HepG2 (cell line): Measurements from ENCODE around the gene FKBP9. TPM values are rescaled to one million over a fixed set of nuclear protein-coding genes. Genes with fewer than 3 reads are reported as not detected.
A peak's percentile ranks its signal among the peaks of the same experiment; 100 is the strongest.

Experiments
- AKAP8 ChIP-seq: sonication (generic); formaldehyde crosslinking; IDR thresholded peaks from 2 replicates; pipeline ENCODE4 v1.5.1; 2020; ENCODE audit warnings: mild to moderate bottlenecking, missing genetic modification reagents
- ZBTB40 ChIP-seq, 2 experiments: fragments of 450-650 bp in 1 of 2; sonication (generic) in 1 of 2; formaldehyde crosslinking in 1 of 2; IDR thresholded peaks; 2 replicates each; pipeline versions ENCODE4 v1.6.1 to v1.8.0; 2016 to 2022; ENCODE audit warnings: antibody characterized with exemption in 1 of 2, mild to moderate bottlenecking in 1 of 2, missing genetic modification reagents in 1 of 2
- ZBTB49 ChIP-seq: sonication (generic); formaldehyde crosslinking; IDR thresholded peaks from 2 replicates; pipeline ENCODE4 v1.4.0; 2020; ENCODE audit warnings: missing genetic modification reagents, borderline replicate concordance
- ZNF556 ChIP-seq: sonication (generic); formaldehyde crosslinking; IDR thresholded peaks from 2 replicates; pipeline ENCODE4 v1.4.0; 2020; ENCODE audit warnings: mild to moderate bottlenecking, missing genetic modification reagents, borderline replicate concordance
- ZNF770 ChIP-seq: sonication (generic); formaldehyde crosslinking; IDR thresholded peaks from 2 replicates; pipeline ENCODE4 v1.5.0; 2020; ENCODE audit warnings: mild to moderate bottlenecking, missing genetic modification reagents
- polyA plus RNA-seq, 8 experiments: library from polyadenylated mRNA; depleted of rRNA in 3 of 8; stranded (reverse) in 7 of 8; unstranded in 1 of 8; fragments of >200 nt; fragmentation: Illumina TruSeq in 4 of 8; extraction: Trizol in 4 of 8; gene quantifications; 2 replicates each; pipeline versions ENCODE4 v1.2.1 to v1.2.3, GENCODE V29; 2011 to 2016; ENCODE audit warnings: low read depth in 4 of 8, missing spikeins in 1 of 8, mixed read lengths in 1 of 8; ENCODE audit not compliant: insufficient read depth in 1 of 8
- total RNA-seq, 5 experiments: library from RNA; depleted of rRNA; stranded (reverse); fragments of >200 nt; fragmentation: Illumina TruSeq; extraction: Trizol; gene quantifications; 2 replicates each; pipeline ENCODE4 v1.2.3, GENCODE V29; 2016; ENCODE audit warnings: low read depth in 1 of 5
- TF ChIP-seq, protein P1 (sequence below): IDR thresholded peaks from 2 replicates; pipeline ENCODE4 v1.6.1; 2016; ENCODE audit warnings: mild to moderate bottlenecking

The FKBP9 gene
- total and polyA plus RNA-seq, 2 of the 13 experiments (the other 11 are each of a cell fraction or from before 2014, with no cell fraction given): 34.0 to 41.5 TPM

DNA sequence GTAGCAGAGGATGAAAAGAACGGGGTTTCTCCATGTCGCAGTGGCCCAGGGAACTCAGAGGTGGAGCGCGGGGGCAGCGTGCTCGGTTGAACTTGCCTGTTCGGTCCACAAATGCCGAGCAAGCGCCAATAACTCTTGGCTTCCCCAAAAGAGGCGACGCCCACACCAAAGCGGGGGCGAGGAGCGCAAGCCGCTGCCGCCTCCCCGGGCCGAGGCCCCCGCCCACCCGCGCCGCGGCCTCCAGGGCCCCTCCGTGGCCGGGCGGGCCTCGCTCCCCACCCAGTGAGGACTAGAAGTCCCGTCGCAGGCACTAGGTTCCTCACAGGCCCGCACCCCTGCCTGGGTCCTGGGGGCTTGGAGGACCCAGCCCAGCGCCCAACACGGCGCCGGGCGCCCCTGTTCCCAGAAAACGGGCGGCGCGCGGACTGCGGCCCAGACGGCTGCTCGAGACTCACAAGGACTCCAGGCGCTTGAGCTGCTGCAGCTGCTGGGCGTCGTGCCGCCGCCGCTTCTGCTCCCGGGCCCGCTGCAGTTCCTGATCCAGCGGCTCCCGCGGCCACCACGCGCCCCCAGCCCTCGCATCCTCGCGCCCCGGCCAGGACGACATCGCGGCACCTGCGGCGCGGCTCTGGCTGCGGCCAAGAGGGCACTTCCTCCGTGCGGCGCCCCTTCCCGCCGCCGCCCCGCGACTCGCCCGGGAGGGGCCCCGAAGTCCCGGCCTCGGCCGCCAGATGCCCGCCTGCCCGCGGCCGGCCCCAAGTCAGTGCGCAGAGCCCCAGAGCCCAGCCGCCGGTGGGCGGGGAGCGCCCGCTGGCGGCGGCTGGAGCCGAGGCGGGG lies 14.6 kb upstream of the FKBP9 start (continued):
- no peak for TF ChIP-seq ZBTB40 (IDR thresholded peaks at IDR 0.05)
- no peak for TF ChIP-seq ZBTB40 (CRISPR knock-in tag; IDR thresholded peaks at IDR 0.05)
- TF ChIP-seq AKAP8 (CRISPR knock-in tag): peak; percentile 59; the same call in 1 of the 2 replicates
- peak; percentile 51; the same call in 1 of the 2 replicates for TF ChIP-seq ZNF770 (CRISPR knock-in tag)
- no peak for TF ChIP-seq ZBTB49 (CRISPR knock-in tag)
- TF ChIP-seq ZNF556: 0 out of 2 replicates have a peak, but pooled peaks have one; percentile 27
- TF ChIP-seq, protein P1, sequence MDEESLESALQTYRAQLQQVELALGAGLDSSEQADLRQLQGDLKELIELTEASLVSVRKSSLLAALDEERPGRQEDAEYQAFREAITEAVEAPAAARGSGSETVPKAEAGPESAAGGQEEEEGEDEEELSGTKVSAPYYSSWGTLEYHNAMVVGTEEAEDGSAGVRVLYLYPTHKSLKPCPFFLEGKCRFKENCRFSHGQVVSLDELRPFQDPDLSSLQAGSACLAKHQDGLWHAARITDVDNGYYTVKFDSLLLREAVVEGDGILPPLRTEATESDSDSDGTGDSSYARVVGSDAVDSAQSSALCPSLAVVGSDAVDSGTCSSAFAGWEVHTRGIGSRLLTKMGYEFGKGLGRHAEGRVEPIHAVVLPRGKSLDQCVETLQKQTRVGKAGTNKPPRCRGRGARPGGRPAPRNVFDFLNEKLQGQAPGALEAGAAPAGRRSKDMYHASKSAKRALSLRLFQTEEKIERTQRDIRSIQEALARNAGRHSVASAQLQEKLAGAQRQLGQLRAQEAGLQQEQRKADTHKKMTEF (CRISPR knock-in tag): peak; percentile 45
